ENCODE measurements around the gene OR8D1. TPM values are rescaled to one million over a fixed set of nuclear protein-coding genes. Genes with fewer than 3 reads are reported as not detected.

Gene OR8D1
- polyA plus RNA-seq (ENCODE audit: insufficient read length in 3 of 3): not detected
- long read RNA-seq, donor 1: 0 reads
- long read RNA-seq, donor 2: 0 reads
- long read RNA-seq, donor 3: 0 reads
- long read RNA-seq, donor 4: 0 reads
- long read RNA-seq, donor 5: 0 reads
- long read RNA-seq, donor 6: 0 reads
- long read RNA-seq, donor 7: 0 reads
- long read RNA-seq, donor 8: 0 reads
- long read RNA-seq, donor 9: 0 reads
- long read RNA-seq, donor 10: 0 reads
- long read RNA-seq, donor 11: 0 reads
- long read RNA-seq, donor 12: 0 reads
- long read RNA-seq, donor 13: 0 reads
- long read RNA-seq, donor 14: 0 reads
- long read RNA-seq, donor 15: 0 reads
- long read RNA-seq, donor 16: 0 reads

GRCh38 chr11:124313849-124314248, at the start of gene OR8D1:
Gene OR8D1, minus strand, starts transcription at chr11:124313949. Its CDS starts 3,183 bp downstream, at chr11:124310766.
- DNase-seq (ENCODE audit: extremely low read depth in 1 of 11, low read depth in 9 of 11, low spot score in 4 of 11): no peak

DNA sequence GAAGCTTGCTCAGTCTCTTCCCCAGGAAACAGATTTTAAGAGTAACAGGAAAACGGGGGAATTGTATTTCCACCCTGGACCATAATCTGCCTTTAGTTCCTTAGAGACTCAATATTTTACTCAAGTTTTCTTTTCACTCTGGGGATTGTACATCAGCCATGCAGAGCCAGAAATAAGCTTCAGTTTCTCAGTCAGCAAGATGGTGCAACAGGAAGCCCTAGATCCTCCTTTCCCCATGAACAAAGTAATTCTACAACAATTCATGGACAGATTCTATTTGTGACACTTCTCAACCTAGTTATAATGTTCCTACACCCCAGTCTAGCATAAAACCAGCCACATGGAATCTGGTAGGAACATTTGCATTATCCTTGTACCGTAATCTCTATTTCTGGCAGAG, 45.8 kb upstream of the OR8D1 start:
- no peak for DNase-seq (ENCODE audit: extremely low read depth in 1 of 11, low read depth in 9 of 11, low spot score in 4 of 11)

GRCh38 chr11:124346311-124346955, 32.7 kb upstream of the OR8D1 start:
- no peak for DNase-seq (ENCODE audit: extremely low read depth in 1 of 11, low read depth in 9 of 11, low spot score in 4 of 11)

DNA sequence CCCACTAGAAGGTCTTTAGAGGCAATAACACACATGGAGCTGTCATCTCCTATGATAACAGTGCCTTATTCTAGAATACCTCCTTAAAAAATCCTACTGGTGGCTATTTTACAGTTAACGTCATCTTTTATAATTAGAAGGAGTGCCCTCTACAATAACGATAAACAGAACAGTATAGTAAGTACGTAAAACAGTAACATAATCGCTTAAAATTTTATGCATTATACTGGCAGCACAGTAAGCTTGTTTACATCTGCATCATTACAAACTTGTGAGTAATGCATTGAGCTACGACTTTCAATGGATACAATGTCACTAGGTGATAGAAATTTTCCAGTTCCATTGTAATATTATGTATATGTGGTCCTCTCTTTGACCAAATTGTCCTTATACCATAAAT, 30.6 kb upstream of the OR8D1 start:
- DNase-seq (ENCODE audit: extremely low read depth in 1 of 11, low read depth in 9 of 11, low spot score in 4 of 11): no peak

GRCh38 chr11:124340142-124340447, 26.3 kb upstream of the OR8D1 start:
- no peak for DNase-seq (ENCODE audit: extremely low read depth in 1 of 11, low read depth in 9 of 11, low spot score in 4 of 11)

DNA sequence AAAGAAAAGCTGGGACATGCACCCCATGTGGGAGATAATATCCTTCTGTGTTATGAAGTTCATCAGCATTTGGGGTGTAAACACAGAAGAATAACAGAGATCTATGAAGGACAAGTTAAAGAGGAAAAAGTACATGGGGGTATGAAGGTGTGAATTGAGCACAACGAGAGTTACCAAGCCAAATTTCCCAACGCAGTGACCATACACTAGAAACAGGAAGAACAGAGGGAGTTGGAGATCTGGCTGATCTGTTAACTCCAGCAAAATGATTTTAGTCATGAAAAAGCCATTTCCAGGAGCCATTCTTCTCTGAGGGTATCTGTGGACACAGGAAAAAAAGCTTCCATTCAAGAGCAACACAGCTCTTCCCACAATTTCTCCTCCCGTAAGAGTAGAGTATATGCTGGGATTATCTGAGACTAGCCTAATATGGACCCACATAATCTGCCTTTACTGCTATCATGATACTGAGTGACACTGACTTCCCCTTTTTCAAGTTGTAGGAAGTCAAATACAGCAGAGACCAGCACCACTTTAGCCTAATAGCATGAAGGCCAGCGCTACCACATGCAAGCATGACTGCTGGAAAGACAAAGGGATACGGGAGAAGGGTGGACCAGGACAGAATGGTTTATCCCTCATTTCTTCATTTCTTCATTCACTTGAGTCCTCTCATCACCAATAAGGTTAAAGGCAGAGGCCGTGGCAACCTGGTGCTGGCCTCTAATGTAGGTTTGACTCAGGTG, 25.8 kb upstream of the OR8D1 start:
- DNase-seq (ENCODE audit: extremely low read depth in 1 of 11, low read depth in 9 of 11, low spot score in 4 of 11): no peak

- DNase-seq (ENCODE audit: extremely low read depth in 1 of 11, low read depth in 9 of 11, low spot score in 4 of 11): no peak
Measured at GRCh38 chr11:124331873-124332272, 18.1 kb upstream of the OR8D1 start.

DNA sequence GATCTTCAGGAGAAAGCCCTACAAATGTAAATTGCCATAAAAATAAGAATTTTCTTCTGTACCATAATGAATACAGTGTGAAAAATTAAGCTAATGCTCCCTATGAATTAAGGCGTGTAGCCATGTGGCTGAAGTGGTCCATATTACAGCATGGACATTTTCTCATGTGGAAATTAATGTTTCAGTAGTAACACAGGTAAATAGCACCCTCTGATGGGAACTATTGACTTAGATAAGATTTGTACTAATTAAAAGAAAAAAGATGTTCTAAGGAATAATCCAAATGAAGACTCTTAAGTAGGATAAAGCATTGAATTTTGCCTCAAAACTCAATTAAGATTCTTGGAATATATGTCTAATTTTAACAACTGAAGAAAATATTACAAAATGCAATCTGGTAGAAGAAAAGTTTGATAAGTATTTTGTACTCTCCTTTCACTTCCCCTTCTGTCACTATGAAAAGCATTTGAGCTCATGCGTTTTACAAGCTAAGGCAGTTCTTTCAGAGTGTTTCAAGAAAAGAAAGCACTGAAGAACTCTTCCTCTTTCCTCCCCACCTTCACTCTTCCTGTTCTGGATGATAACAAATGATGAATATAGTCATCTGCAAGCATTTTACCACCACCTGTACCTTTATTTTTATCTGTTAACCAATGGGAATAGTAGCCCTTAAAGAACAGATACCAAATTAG, 16.2 kb upstream of the OR8D1 start:
- no peak for DNase-seq (ENCODE audit: extremely low read depth in 1 of 11, low read depth in 9 of 11, low spot score in 4 of 11)

DNA sequence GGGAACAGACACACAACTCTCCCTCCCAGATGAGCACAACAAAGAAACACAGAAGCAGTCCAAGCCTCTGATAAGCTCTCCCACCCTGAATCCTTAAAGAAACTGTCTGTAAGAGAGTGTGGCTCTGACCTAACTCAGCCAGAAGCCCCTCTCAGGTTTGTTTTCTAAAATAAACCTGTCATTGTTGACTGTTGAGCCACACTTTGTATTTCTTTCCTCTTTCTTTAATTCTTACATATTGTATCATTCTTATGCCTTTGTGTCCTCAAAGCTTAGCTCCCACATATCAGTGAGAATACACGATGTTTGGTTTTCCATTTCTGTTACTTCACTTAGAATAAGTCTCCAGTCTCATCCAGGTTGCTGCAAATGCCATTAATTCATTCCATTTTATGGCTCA, 14.0 kb upstream of the OR8D1 start:
- DNase-seq (ENCODE audit: extremely low read depth in 1 of 11, low read depth in 9 of 11, low spot score in 4 of 11): no peak

DNA sequence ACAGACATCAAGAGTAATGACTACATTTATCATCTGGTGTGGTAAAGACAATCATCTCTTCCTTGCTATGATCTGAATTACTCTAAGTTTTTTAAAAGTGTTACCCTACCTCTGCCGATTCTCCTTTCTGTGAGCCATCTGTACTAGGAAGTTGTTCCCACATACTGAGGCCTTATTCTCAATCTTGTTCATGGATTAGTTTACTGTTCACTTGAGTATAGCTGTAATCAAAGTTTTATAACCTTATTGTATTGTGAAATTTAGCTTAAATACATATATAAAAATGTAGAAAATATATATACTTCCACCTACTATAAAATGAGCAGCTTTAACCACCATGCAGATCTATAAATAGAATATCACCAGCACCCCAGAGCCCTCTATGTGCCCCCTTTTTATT, 8.6 kb upstream of the OR8D1 start:
- no peak for DNase-seq (ENCODE audit: extremely low read depth in 1 of 11, low read depth in 9 of 11, low spot score in 4 of 11)

- DNase-seq (ENCODE audit: extremely low read depth in 1 of 11, low read depth in 9 of 11, low spot score in 4 of 11): no peak
Measured at GRCh38 chr11:124320097-124320496, 6.3 kb upstream of the OR8D1 start, which contains the start of gene OR8D2. Gene OR8D2, minus strand, starts transcription at chr11:124320197. Its CDS starts 0 bp downstream, at chr11:124320197.

DNA sequence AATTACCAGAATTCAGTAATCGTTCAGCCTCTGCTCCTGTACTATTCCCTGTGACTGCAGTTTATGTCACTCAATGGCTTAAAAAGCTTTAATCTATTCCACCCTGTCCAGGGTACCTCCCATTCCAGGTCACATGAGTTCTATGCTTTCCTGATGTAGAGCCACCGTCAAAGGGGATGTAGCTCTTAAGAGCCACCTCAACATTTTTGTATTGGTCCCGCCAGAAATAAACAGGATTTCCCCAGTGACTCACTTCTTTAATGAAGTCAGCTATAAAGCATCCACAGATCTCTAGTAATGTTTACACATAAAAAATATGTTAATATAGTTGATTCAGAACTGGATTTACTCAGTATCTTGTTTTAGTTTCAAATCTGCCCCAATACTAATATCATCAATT, 1.3 kb upstream of the OR8D1 start:
- DNase-seq (ENCODE audit: extremely low read depth in 1 of 11, low read depth in 9 of 11, low spot score in 4 of 11): no peak

DNA sequence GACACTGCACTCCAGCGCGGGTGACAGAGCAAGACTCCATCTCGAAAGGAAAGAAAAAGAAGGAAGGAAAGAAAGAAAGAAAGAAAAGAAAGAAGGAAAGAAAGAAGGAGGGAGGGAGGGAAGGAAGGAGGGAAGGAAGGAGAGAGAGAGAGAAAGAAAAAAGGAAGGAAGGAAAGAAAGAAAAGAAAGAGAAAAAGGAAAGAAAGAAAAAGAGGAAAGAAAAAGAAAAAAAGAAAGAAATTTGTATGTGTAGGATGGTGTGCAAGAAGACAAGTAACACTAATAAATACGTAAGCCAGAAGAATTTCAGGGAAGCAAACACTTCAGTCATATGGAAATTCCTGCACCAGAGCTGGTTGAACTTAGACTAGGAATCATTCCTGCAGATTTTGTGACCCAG, 618 bp downstream of the OR8D1 start:
- DNase-seq (ENCODE audit: extremely low read depth in 1 of 11, low read depth in 9 of 11, low spot score in 4 of 11): no peak

DNA sequence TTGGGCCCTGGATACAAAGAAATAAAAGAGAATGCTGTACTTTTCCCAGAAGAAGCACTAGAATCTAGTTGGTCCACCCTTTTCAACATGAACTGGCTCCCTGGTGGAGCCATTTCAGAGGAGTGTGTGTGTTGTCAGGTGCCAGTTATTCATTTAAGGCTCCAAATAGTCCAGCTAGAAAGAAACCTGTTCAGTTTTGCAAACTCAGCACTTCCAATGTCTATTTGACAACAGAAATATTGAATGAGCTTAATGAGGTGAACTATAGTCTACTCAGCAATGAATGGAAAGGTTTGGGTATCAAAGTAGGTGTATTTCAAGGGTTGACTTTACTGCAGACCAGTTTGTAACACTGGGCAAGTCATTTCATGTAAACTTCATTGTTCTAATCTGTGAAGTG, 2.1 kb downstream of the OR8D1 start:
- no peak for DNase-seq (ENCODE audit: extremely low read depth in 1 of 11, low read depth in 9 of 11, low spot score in 4 of 11)

DNA sequence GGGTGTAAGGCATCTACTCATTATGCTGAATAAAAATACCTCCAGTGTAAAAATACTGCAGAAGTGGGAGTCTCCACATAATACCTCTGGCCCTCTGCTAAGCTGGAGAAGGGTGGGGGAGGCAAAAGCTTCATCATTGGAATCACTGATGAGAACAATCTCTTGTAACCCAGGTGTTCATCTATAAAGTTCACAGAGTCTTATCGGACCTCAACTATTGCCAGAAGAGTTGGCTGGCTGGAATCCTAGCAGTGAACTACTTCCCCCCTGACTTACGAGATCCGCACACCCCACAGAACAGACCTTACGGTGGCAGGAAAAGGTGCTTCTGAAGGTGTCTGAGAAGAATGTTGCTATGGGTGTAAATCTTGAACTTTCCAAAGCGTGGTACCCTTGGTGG, 2.5 kb downstream of the OR8D1 start:
- no peak for DNase-seq (ENCODE audit: extremely low read depth in 1 of 11, low read depth in 9 of 11, low spot score in 4 of 11)

DNA sequence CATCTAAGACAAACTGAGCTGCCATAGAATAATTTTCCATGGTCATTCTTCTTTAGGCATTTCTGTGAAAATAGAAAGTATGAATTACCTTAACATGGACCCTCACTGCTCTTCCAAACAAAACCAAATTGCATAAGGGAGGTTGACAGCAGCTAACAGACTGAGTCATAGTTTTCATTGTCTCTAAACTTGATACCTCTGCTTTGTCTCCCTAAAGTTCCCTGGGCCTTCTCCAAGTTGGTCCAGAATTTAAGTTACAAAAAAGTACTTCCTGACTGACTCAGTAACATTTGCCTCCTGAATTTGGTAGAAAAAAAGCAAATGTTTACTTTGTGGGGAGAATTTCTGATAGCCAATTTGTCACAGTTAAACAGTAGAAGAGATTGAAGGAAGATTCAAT, 3.0 kb downstream of the OR8D1 start:
- no peak for DNase-seq (ENCODE audit: extremely low read depth in 1 of 11, low read depth in 9 of 11, low spot score in 4 of 11)

- no peak for DNase-seq (ENCODE audit: extremely low read depth in 1 of 11, low read depth in 9 of 11, low spot score in 4 of 11)
Measured at GRCh38 chr11:124307093-124307492, 6.7 kb downstream of the OR8D1 start.

DNA sequence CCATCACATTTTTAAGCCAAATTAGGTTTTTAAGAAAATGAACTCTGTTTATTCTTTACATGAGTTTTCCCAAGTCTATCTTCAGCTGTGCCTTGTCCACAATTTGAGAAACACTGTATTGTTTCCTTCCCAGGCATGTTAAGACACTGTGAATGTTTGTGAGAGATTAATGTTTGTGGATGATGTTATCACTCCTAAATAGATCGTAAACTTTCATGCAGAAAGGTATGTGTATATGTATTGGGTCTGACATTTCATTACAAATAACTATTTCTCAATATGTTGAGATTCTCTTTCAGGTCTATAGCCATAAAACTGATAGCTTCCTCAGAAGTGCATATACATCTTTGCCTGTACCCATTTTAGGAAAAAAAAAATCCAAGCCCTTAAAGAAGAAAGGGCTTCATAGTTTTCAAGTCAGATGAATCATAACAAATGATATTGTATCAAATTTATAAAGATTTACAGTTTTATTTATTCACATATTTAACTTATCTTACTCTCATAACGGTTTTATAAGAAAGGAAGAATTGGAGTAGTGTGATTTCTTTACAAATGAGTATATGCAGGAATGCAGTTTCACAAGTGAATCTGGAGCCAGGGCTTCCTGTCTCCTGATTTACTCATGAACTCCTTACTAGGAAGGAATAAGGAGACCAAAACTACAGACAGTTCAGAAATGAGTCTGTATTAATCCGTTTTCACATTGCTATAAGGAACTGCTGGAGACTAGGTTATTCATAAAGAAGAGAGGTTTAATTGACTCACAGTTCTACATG, 11.2 kb downstream of the OR8D1 start:
- no peak for DNase-seq (ENCODE audit: extremely low read depth in 1 of 11, low read depth in 9 of 11, low spot score in 4 of 11)

DNA sequence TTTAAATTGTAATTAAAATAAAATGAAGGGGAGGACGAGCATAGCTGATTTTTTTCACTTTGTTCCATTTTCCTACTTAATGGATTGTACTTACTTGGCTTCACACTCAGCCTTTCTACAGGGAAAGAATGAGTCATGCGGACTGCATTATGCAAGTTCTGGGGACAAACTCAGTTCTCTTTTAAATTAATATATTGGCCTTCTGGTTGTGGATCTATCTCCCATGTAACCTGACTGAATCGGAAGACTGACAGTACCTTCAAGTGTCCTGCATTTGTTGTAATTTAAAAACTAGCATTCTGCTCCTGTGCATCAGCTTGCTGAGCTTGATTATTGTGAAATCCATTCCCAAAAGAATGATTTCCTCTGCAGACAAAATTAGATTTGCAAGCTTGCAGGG, 12.2 kb downstream of the OR8D1 start:
- no peak for DNase-seq (ENCODE audit: extremely low read depth in 1 of 11, low read depth in 9 of 11, low spot score in 4 of 11)
